T-helper 1 cell treated with Interleukin-12 subunit alpha and Interleukin-12 subunit beta and Interleukin-4 antibody, amounts not matched to agents 30 μg/mL and 1 μg/mL, for 36 hours (primary cell): Measurements from ENCODE around the gene GPBAR1.
A peak's percentile ranks its signal among the peaks of the same experiment; 100 is the strongest.

Experiments used
- H3K27ac Mint-ChIP-seq: one replicate; pipeline ENCODE4 v1.8.0; 2021; ENCODE audit warnings: mild to moderate bottlenecking, mixed read lengths
- H3K27me3 Mint-ChIP-seq: one replicate; pipeline ENCODE4 v1.8.0; 2021; ENCODE audit warnings: low read depth, mixed read lengths
- H3K36me3 Mint-ChIP-seq: one replicate; pipeline ENCODE4 v1.8.0; 2021; ENCODE audit warnings: low read depth, mixed read lengths
- H3K4me1 Mint-ChIP-seq: one replicate; pipeline ENCODE4 v1.8.0; 2021; ENCODE audit warnings: low read depth, mixed read lengths
- H3K4me3 Mint-ChIP-seq: one replicate; pipeline ENCODE4 v1.8.0; 2021; ENCODE audit warnings: mild to moderate bottlenecking, moderate library complexity, mixed read lengths
- H3K9me3 Mint-ChIP-seq: one replicate; pipeline ENCODE4 v1.8.0; 2021; ENCODE audit warnings: mixed read lengths

Gene GPBAR1

GRCh38 chr2:218229851-218230250 is 31.0 kb upstream of the GPBAR1 start:
- H3K4me3 Mint-ChIP-seq = peak overlapping the region; percentile 25
- H3K9me3 Mint-ChIP-seq = no peaks in the 10 kb centered on the region
- peaks cover 58% of the 10 kb centered on the region for H3K4me1 Mint-ChIP-seq
- no peaks in the 10 kb centered on the region for H3K27me3 Mint-ChIP-seq
- H3K36me3 Mint-ChIP-seq = peaks cover 71% of the 10 kb centered on the region
- peak overlapping the region; percentile 83 for H3K27ac Mint-ChIP-seq

GRCh38 chr2:218230882-218231281 is 29.9 kb upstream of the GPBAR1 start:
- peaks cover 47% of the 10 kb centered on the region for H3K4me1 Mint-ChIP-seq
- no peaks in the 10 kb centered on the region for H3K9me3 Mint-ChIP-seq
- H3K36me3 Mint-ChIP-seq = peaks cover 66% of the 10 kb centered on the region
- no peaks in the 10 kb centered on the region for H3K27me3 Mint-ChIP-seq
- H3K4me3 Mint-ChIP-seq = peak overlapping the region; percentile 25
- H3K27ac Mint-ChIP-seq = peak overlapping the region; percentile 83

GRCh38 chr2:218233543-218233942 is 27.3 kb upstream of the GPBAR1 start:
- Mint-ChIP-seq H3K27ac (no peak overlapping the region), H3K36me3 (peaks cover 58% of the 10 kb centered on the region)

DNA sequence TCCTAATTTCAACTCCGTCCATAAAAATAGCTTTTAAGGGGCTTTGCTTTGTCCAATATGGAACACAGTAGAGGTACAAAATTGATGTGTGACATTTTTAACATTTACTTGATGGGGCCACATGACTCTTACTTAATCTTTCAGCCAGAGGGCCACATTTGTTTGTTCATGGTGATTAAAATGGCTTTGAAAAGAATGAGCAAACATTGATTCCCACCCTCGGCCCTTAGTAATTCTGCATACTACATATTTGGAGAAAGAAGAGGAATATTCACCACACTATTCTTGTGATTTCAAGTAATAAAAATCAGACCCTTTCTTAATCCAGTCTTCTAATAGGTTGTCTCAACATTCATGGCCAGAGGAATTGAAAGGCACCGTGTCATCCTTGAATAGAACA is 26.3 kb upstream of the GPBAR1 start:
- Mint-ChIP-seq H3K9me3 (no peaks in the 10 kb centered on the region), H3K4me3 (no peak overlapping the region), H3K27ac (no peak overlapping the region), H3K4me1 (peaks cover 24% of the 10 kb centered on the region), H3K27me3 (no peaks in the 10 kb centered on the region), H3K36me3 (peaks cover 59% of the 10 kb centered on the region)

More at GRCh38 chr2:218233543-218233942, 27.3 kb upstream of the GPBAR1 start:
- Mint-ChIP-seq H3K27me3 (no peaks in the 10 kb centered on the region), H3K4me3 (no peak overlapping the region), H3K9me3 (no peaks in the 10 kb centered on the region), H3K4me1 (peaks cover 32% of the 10 kb centered on the region)

DNA sequence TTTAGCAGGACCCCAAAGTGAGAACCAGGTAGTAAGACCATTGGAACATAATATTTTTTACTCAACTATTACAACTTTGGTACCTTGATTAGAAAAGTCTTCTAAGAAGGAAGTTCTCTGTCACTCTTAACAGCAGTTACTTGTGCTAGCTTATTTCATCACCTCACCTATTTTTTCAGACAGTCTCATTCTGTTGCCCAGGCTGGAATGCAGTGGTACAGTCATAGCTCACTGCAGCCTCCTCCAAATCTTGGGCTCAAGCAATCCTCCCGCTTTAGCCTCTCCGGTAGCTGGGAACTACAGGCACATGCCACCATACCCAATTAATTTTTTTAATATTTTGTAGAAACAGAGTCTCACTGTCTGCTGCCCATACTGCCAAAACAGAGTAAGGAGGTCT is 25.8 kb upstream of the GPBAR1 start:
- Mint-ChIP-seq H3K9me3 (no peaks in the 10 kb centered on the region), H3K4me3 (no peak overlapping the region), H3K36me3 (peaks cover 59% of the 10 kb centered on the region), H3K27ac (no peak overlapping the region), H3K4me1 (peaks cover 24% of the 10 kb centered on the region), H3K27me3 (no peaks in the 10 kb centered on the region)

- H3K27me3 Mint-ChIP-seq = no peaks in the 10 kb centered on the region
- no peak overlapping the region for H3K27ac Mint-ChIP-seq
- no peaks in the 10 kb centered on the region for H3K9me3 Mint-ChIP-seq
- peaks cover 12% of the 10 kb centered on the region for H3K4me1 Mint-ChIP-seq
- H3K36me3 Mint-ChIP-seq = peaks cover 53% of the 10 kb centered on the region
- no peak overlapping the region for H3K4me3 Mint-ChIP-seq
Observed at GRCh38 chr2:218236829-218237228, 24.0 kb upstream of the GPBAR1 start.

DNA sequence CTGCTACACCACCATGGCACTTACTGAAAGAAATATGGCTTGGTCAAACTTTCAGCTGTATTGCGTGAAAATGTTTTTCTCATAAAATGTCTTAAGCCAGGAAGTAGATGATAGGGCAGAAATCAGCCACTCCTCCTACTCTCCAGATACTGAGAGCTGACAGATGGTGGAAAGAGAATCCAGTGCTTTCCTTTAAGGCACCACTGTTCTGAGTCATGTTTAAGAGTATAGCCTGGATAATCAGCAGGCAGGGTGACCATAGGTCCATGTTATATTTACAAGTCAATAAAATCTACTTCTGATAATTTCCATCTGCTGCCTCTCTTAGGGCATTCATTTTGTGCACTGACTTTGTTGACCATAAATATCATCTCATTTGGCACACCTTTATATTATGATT is 21.9 kb upstream of the GPBAR1 start:
- Mint-ChIP-seq H3K4me1 (peaks cover 8% of the 10 kb centered on the region), H3K27me3 (no peaks in the 10 kb centered on the region), H3K27ac (no peak overlapping the region), H3K4me3 (no peak overlapping the region), H3K9me3 (no peaks in the 10 kb centered on the region), H3K36me3 (peaks cover 50% of the 10 kb centered on the region)

DNA sequence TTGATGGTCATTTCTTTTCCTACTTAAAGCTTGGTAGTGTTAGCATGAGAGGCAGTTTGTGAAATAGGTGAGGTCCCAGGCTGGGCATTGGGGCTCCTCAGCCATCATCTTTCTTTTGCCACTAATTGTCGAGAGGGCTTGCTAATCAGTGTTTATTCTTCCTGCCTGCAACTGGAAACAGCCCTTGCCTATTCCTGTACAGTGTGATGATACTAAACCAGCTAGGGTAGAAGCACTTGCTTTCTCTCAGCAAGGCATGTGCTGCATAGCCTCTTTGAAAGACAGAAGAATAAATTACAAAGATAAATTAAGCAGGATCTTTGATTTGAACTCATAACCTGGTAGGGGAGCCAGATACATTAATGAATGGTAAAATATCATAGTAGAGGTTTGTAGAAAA is 16.6 kb upstream of the GPBAR1 start:
- no peaks in the 10 kb centered on the region for H3K27me3 Mint-ChIP-seq
- no peaks in the 10 kb centered on the region for H3K9me3 Mint-ChIP-seq
- H3K4me1 Mint-ChIP-seq = peaks cover 17% of the 10 kb centered on the region
- H3K27ac Mint-ChIP-seq = no peak overlapping the region
- H3K4me3 Mint-ChIP-seq = no peak overlapping the region
- peaks cover 58% of the 10 kb centered on the region for H3K36me3 Mint-ChIP-seq

- Mint-ChIP-seq H3K4me1 (peaks cover 17% of the 10 kb centered on the region), H3K27ac (peak overlapping the region; percentile 15), H3K4me3 (no peak overlapping the region), H3K27me3 (no peaks in the 10 kb centered on the region), H3K36me3 (peaks cover 61% of the 10 kb centered on the region), H3K9me3 (no peaks in the 10 kb centered on the region)
Observed at GRCh38 chr2:218244665-218245064, 16.1 kb upstream of the GPBAR1 start.

DNA sequence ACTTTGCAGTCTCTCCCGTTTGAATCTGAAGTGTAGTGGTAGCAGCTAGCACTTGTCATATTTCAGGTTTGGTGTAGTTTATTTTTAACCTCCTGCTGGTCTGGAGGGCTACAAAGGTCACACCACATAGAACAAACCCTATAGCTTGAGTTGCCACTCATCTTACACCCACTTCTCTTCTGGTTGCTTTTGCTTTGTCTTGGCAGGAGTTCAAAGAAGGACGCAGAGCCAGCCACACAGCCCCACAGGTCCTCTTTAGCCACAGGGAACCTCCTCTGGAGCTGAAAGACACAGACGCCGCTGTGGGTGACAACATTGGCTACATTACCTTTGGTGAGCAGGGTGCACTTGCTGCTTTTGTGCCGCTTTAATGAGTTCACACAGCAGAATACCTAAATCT is 15.6 kb upstream of the GPBAR1 start:
- peaks cover 65% of the 10 kb centered on the region for H3K36me3 Mint-ChIP-seq
- H3K27ac Mint-ChIP-seq = no peak overlapping the region
- H3K4me3 Mint-ChIP-seq = no peak overlapping the region
- H3K27me3 Mint-ChIP-seq = no peaks in the 10 kb centered on the region
- H3K9me3 Mint-ChIP-seq = no peaks in the 10 kb centered on the region
- H3K4me1 Mint-ChIP-seq = peaks cover 17% of the 10 kb centered on the region

DNA sequence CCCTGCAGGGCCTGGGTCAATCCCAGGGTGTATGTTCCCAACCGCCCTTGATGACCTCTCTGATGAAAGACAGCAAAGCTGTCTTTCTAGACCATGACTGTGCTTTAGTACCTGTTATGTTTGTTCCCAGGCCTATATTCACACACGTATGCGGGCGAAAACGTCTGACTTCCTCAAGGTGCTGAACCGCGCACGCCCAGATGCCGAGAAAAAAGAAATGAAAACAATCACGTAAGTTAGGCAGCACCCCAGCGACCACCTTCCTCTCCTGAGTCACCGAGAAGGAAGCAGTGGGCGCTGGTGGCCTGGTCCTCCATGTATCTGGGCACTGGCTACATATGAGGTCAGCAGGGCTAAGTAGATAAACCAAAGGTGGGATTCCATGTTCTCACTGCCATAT is 11.1 kb upstream of the GPBAR1 start:
- H3K9me3 Mint-ChIP-seq = no peaks in the 10 kb centered on the region
- no peak overlapping the region for H3K4me3 Mint-ChIP-seq
- no peaks in the 10 kb centered on the region for H3K27me3 Mint-ChIP-seq
- peaks cover 11% of the 10 kb centered on the region for H3K4me1 Mint-ChIP-seq
- H3K36me3 Mint-ChIP-seq = peaks cover 71% of the 10 kb centered on the region
- H3K27ac Mint-ChIP-seq = peak overlapping the region; percentile 36

DNA sequence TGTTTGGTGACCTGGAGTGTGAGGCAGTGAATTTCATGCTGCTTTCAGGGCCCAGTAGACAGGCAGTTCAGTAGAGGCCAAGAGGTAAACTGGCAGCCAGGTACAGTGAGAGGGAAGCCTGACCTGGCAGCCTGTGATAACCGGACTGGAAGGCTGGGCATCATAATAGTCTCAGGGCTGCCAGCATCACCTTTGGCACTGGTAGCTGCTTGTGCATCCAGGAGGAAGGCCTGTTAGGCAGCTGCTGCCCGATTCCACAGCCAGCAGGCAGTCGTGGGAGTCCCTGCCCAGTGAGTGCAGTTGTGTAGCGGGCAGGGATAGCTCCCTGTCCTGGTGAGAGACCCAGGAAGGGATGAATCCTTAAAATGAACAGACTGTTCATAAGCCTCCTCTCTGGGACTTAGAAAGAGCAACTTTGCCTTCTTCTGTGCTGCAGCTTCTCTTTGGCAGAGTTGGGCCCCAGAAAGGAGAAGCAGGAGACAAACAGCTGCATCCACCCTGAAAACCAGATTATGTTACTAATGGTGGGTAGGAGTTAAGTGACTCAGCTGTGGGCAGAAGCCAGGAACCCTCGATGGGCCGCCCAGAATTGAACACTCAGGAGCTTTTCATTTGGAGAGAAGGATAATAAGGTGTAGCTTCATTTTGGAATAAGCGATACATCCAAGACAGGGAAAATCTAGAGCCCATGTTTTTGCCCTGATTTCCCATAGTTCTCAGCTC is 8.1 kb upstream of the GPBAR1 start:
- Mint-ChIP-seq H3K27ac (no peak overlapping the region), H3K36me3 (peaks cover 64% of the 10 kb centered on the region), H3K4me1 (peaks cover 16% of the 10 kb centered on the region), H3K4me3 (no peak overlapping the region), H3K9me3 (no peaks in the 10 kb centered on the region), H3K27me3 (no peaks in the 10 kb centered on the region)

DNA sequence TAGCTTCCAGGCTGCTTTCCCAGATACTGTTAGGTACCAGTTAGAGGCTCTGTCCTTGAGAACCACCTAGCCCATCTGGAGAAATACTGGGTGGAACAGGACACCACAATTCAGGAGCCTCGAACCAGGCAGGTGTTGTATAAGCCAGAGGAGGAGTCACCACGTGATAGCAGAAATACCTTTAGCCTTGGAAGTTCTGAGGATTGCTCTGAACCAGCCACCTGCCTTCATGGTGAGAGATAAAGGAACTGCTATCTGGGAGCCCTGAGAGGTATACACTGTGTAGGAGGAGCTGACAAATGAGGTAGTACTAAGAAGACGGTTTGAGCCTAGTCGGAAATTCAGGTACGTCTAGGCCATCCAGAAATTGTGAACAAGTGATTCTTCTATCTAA is 7.6 kb upstream of the GPBAR1 start:
- Mint-ChIP-seq H3K9me3 (no peaks in the 10 kb centered on the region), H3K27me3 (no peaks in the 10 kb centered on the region), H3K4me1 (peaks cover 17% of the 10 kb centered on the region), H3K27ac (no peak overlapping the region), H3K4me3 (no peak overlapping the region), H3K36me3 (peaks cover 61% of the 10 kb centered on the region)

DNA sequence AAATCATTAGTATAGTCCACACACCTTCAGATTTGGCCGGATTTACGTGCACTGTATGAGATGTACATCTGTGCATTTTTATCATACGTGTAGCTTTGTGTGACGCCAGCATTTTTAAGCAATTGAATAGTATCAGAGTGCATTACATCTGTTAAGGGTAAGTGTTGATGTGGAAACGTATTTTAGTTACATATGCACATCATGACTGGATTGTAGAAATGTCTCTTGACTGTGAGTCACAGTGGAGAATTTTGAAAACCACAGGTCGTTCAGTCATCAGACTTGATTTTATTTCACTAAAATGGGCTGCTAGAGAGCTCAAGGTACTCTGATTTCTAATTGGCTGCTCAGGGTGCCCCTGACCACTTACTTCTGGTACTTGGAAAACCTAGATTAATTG is 5.4 kb upstream of the GPBAR1 start:
- Mint-ChIP-seq H3K36me3 (peaks cover 44% of the 10 kb centered on the region), H3K27ac (peak overlapping the region; percentile 14), H3K27me3 (no peaks in the 10 kb centered on the region), H3K9me3 (no peaks in the 10 kb centered on the region), H3K4me1 (peaks cover 17% of the 10 kb centered on the region), H3K4me3 (no peak overlapping the region)

DNA sequence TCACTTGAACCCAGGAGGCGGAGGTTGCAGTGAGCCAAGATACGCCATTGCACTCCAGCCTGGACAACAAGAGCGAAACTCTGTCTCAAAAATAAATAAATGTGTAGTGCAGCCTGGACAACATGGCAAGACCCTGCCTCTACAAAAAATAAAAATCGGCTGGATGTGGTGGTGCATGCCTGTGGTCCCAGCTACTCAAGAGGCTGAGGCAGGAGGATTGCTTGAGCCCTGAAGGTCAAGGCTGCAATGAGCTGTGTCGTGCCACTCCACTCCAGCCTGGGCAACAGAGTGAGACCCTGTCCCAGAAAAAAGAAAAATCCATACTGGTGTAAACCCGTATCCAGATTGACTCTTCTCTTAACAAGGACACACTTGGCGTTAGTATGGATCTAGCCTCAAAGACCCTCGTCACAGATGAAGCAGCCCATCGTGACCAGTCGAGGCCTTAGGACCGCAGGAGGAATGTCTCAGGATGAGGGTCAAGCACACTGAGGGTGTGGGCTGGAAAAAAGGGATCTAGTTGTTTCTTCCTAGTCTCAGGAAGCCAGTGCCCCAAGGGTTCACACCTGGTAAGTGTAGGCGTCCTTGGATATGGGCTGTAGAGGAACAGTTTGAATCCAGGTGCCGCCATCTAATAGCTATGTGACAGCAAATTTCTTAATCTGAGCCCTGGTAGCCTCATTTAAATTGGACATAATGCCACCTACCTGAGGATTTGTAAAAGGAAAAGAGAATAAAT is 4.0 kb upstream of the GPBAR1 start:
- peaks cover 33% of the 10 kb centered on the region for H3K36me3 Mint-ChIP-seq
- H3K9me3 Mint-ChIP-seq = no peaks in the 10 kb centered on the region
- H3K27me3 Mint-ChIP-seq = no peaks in the 10 kb centered on the region
- no peak overlapping the region for H3K4me3 Mint-ChIP-seq
- peaks cover 17% of the 10 kb centered on the region for H3K4me1 Mint-ChIP-seq
- peak overlapping the region; percentile 86 for H3K27ac Mint-ChIP-seq
